Measurements from ENCODE around the gene SLC25A23. TPM values are rescaled to one million over a fixed set of nuclear protein-coding genes. Genes with fewer than 3 reads are reported as not detected.

SLC25A23 gene
- total RNA-seq, 1 donor = 27.7 TPM

- DNase-seq (ENCODE audit: low read depth) = peak; percentile 40
- no peak for TF ChIP-seq CTCF (IDR thresholded peaks at IDR 0.05; ENCODE audit: insufficient read depth, low read length)
Measured at GRCh38 chr19:6413721-6414643, 45.6 kb downstream of the SLC25A23 start.

DNA sequence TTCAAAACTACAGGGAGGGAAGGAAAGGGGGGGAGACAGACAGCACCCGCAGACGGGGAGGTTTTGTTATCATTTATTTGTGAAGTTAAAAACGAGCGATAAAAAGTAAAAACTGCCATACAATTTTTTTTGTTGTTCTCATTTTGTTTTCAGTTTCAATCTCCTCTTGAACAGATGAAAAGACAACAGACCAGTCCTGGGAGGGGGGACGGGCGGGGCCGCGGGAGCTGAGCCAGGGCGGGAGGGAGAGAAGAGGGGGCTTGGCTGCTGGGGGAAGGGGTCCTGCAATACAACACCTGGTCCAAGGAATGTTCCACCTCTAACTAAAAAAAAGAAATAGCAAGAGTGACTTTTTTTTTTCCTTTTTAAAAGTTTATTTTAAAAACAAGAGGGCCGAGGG is 46.3 kb downstream of the SLC25A23 start:
- DNase-seq (ENCODE audit: low read depth) = no peak
- H3K4me3 ChIP-seq (ENCODE audit: low read depth, low read length) = no peak overlapping the region
- no peak for TF ChIP-seq CTCF (IDR thresholded peaks at IDR 0.05; ENCODE audit: insufficient read depth, low read length)

More at GRCh38 chr19:6413721-6414643, 45.6 kb downstream of the SLC25A23 start:
- no peak overlapping the region for H3K4me3 ChIP-seq (ENCODE audit: low read depth, low read length)

DNA sequence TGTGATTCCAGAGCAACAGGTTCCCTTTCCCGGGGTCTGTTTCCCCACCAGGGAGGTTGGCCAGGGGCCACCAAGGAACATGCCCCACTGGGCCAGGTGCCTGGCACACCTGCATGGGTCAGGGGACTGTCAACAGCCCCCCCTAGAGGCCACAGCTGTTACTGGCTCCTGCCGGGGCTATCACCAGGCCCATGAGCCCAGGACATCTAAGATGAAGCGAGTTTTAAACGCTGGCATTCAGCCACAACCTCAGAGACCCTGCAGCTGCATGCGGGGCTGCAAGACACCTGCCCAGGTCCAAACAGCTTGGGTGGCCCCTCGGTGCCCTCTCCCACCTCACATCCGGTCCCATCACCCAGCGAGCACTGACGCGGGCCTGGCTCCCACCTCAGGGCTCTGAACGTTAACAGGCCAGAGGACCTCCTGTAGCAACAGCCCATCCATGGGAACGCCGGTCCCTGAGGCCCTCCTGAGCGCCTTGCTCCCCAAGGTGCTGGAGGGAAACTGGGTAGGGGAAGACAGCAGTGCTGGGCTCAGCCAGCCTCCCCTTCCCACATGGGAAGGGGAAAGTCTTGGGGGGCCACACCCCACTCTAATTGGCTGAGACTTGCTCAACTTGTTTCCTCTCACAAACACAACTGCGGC is 47.0 kb downstream of the SLC25A23 start:
- no peak overlapping the region for H3K4me3 ChIP-seq (ENCODE audit: low read depth, low read length)
- peak; percentile 53 for TF ChIP-seq CTCF (IDR thresholded peaks at IDR 0.05; ENCODE audit: insufficient read depth, low read length)
- DNase-seq (ENCODE audit: low read depth) = no peak

- TF ChIP-seq CTCF (IDR thresholded peaks at IDR 0.05; ENCODE audit: insufficient read depth, low read length) = no peak
- no peak overlapping the region for H3K4me3 ChIP-seq (ENCODE audit: low read depth, low read length)
- no peak for DNase-seq (ENCODE audit: low read depth)
Measured at GRCh38 chr19:6412061-6412446, 47.5 kb downstream of the SLC25A23 start.

- TF ChIP-seq CTCF (IDR thresholded peaks at IDR 0.05; ENCODE audit: insufficient read depth, low read length) = no peak
- DNase-seq (ENCODE audit: low read depth) = no peak
- no peak overlapping the region for H3K4me3 ChIP-seq (ENCODE audit: low read depth, low read length)
Measured at GRCh38 chr19:6409346-6409745, 50.2 kb downstream of the SLC25A23 start.

- no peak for TF ChIP-seq CTCF (IDR thresholded peaks at IDR 0.05; ENCODE audit: insufficient read depth, low read length)
- no peak for DNase-seq (ENCODE audit: low read depth)
- no peak overlapping the region for H3K4me3 ChIP-seq (ENCODE audit: low read depth, low read length)
Measured at GRCh38 chr19:6406401-6406800, 53.2 kb downstream of the SLC25A23 start.

Measured in fibroblast of the aortic adventitia (primary cell).